Parathyroid adenoma (tissue), 2 donors: ENCODE results near the gene PSME2.

Experiments
- H2AFZ ChIP-seq: fragments of 300-600 bp; sonication (generic); one replicate; pipeline ENCODE4 v1.7.0; 2017; ENCODE audit warnings: antibody characterized with exemption, mild to moderate bottlenecking
- H3K27ac ChIP-seq: fragments of 300-600 bp; sonication (generic); one replicate; pipeline ENCODE4 v1.7.0; 2017
- H3K27me3 ChIP-seq: fragments of 300-600 bp; sonication (generic); one replicate; pipeline ENCODE4 v1.7.0; 2017; ENCODE audit warnings: low read length; ENCODE audit not compliant: control insufficient read depth, insufficient read depth
- H3K36me3 ChIP-seq: fragments of 300-600 bp; sonication (generic); one replicate; pipeline ENCODE4 v1.7.0; 2017; ENCODE audit warnings: low read length; ENCODE audit not compliant: control insufficient read depth, insufficient read depth
- H3K4me1 ChIP-seq: fragments of 300-600 bp; sonication (generic); one replicate; pipeline ENCODE4 v1.7.0; 2017; ENCODE audit warnings: control low read depth
- H3K4me2 ChIP-seq: fragments of 300-600 bp; sonication (generic); one replicate; pipeline ENCODE4 v1.7.0; 2017; ENCODE audit warnings: low read length
- H3K4me3 ChIP-seq: fragments of 300-600 bp; sonication (generic); one replicate; pipeline ENCODE4 v1.7.0; 2017; ENCODE audit warnings: low read depth, low read length
- H3K79me2 ChIP-seq: fragments of 300-600 bp; sonication (generic); one replicate; pipeline ENCODE4 v1.7.0; 2017; ENCODE audit warnings: control low read depth
- H3K9ac ChIP-seq: fragments of 300-600 bp; sonication (generic); one replicate; pipeline ENCODE4 v1.7.0; 2017; ENCODE audit warnings: mild to moderate bottlenecking
- H3K9me3 ChIP-seq: fragments of 300-600 bp; sonication (generic); one replicate; pipeline ENCODE4 v1.7.0; 2017; ENCODE audit warnings: low read length; ENCODE audit not compliant: control insufficient read depth
- TF ChIP-seq, protein P1 (sequence below): fragments of 300-600 bp; sonication (generic); IDR thresholded peaks from one replicate; pipeline ENCODE4 v1.7.0; 2017; ENCODE audit warnings: antibody characterized with exemption, mild to moderate bottlenecking
- donor health status: primary hyperparathyroidism.

PSME2 gene

DNA sequence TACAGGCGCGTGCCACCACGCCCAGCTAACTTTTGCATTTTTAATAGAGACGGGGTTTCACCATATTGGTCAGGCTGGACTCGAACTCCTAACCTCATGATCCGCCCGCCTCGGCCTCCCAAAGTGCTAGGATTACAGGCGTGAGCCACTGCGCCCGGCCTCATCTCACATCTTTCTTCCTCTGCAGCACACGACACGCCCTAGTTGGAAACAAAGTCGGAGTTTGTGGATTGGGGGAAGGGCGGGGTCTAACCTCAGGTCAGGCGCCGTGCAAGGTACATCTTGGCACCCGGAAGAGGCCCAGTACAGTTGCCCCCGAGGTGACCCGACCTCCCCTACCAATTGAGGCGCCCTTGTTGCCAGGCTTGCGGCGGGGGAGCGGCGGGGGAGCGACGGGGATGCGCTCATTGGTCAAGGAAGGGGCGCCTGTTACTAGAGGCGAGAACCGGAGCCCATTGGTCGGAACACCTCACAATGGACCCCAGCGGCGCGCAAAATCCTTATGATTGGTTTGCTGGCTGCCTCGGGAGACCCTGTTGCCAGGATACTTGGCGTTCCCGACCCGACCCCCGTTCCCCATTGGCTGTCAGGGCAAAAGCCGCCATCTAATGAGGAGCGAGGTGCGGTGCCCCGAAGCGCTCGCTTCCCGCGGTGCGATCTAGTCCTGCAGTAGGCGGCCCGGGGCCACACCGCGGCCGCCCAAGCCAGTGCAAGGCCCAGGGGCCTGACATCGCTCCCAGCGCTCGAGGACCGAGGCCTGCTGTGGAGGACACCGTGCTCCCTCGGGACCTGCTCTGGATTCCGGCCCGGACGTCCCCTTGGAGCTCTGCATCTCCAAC lies 25.2 kb upstream of the PSME2 start, which contains the start of gene REC8:
Gene REC8 (plus strand): TSS at position 659 of the 839 bp plus-strand sequence. CDS start 473 bp downstream, outside the sequence.
- no peak within 1 kb of the TSS for H3K4me3 ChIP-seq
- no peaks in the 10 kb centered on the region for H3K36me3 ChIP-seq
- H3K9ac ChIP-seq, result no peak within 1 kb of the TSS

DNA sequence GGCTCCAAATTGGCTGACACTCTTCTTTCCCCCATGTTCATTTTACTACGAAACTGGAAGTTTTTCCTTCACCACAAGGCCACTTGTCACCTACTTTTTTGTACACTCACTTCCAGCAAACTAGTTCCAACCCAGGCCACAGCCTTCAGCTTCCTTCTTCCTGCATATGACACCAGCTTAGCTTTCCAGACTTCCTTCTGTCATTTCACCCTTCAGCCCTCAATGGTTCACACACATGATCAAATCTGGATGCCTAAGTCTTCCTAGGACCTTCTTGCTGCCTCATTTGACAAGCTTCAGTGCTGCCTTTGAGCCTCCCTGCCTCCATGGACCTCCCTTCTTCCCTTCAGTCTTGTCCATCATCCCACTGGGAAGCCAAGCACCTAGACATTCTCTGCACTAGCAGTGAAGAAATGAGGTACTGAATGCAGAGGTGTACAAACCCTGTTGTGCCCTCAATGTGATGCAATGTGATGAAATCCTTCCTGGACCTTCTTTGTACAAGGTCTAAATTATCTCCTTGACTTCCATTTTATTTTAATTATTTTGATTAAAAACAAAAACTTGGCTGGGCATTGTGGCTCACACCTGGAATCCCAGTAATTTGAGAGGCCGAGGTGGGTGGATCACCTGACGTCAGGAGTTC lies 21.2 kb upstream of the PSME2 start:
- TF ChIP-seq, protein P1, sequence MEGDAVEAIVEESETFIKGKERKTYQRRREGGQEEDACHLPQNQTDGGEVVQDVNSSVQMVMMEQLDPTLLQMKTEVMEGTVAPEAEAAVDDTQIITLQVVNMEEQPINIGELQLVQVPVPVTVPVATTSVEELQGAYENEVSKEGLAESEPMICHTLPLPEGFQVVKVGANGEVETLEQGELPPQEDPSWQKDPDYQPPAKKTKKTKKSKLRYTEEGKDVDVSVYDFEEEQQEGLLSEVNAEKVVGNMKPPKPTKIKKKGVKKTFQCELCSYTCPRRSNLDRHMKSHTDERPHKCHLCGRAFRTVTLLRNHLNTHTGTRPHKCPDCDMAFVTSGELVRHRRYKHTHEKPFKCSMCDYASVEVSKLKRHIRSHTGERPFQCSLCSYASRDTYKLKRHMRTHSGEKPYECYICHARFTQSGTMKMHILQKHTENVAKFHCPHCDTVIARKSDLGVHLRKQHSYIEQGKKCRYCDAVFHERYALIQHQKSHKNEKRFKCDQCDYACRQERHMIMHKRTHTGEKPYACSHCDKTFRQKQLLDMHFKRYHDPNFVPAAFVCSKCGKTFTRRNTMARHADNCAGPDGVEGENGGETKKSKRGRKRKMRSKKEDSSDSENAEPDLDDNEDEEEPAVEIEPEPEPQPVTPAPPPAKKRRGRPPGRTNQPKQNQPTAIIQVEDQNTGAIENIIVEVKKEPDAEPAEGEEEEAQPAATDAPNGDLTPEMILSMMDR, result no peak
- Histone ChIP-seq H2AFZ (no peak overlapping the region), H3K27ac (no peak overlapping the region), H3K4me2 (no peak overlapping the region), H3K36me3 (no peaks in the 10 kb centered on the region), H3K4me1 (no peaks in the 10 kb centered on the region), H3K9me3 (no peaks in the 10 kb centered on the region), H3K9ac (no peak overlapping the region), H3K27me3 (no peaks in the 10 kb centered on the region), H3K79me2 (no peaks in the 10 kb centered on the region), H3K4me3 (no peak overlapping the region)

More for the DNA sequence above, 25.2 kb upstream of the PSME2 start, which contains the start of gene REC8:
- Histone ChIP-seq H3K9me3 (no peaks in the 10 kb centered on the region), H3K27me3 (no peaks in the 10 kb centered on the region), H3K27ac (no peak within 1 kb of the TSS), H3K4me1 (no peaks in the 10 kb centered on the region), H3K79me2 (no peaks in the 10 kb centered on the region), H3K4me2 (no peak within 1 kb of the TSS), H2AFZ (no peak within 1 kb of the TSS)
- TF ChIP-seq, protein P1, result no peak

DNA sequence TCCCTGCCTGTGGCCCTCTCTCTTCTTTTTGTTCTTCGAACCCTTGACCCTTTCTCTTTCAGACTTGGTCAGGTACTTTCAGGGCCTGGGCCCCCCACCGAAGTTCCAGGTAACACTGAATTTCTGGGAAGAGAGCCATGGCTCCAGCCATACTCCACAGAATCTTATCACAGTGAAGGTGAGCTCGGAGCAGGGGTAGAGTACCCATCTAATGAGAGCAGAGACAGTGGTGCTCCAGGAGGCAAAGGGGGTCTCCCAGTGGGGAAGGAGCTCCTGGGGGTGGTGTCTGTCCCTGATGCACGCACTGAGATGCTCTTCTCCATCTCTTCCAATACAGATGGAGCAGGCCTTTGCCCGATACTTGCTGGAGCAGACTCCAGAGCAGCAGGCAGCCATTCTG lies 19.4 kb upstream of the PSME2 start:
- Histone ChIP-seq H3K27ac (no peak overlapping the region), H3K4me1 (peaks cover 6% of the 10 kb centered on the region), H3K4me3 (no peak overlapping the region), H3K27me3 (no peaks in the 10 kb centered on the region), H3K79me2 (peaks cover 5% of the 10 kb centered on the region), H3K9ac (no peak overlapping the region), H3K9me3 (no peaks in the 10 kb centered on the region), H3K36me3 (no peaks in the 10 kb centered on the region), H3K4me2 (no peak overlapping the region), H2AFZ (no peak overlapping the region)
- TF ChIP-seq, protein P1, result no peak

DNA sequence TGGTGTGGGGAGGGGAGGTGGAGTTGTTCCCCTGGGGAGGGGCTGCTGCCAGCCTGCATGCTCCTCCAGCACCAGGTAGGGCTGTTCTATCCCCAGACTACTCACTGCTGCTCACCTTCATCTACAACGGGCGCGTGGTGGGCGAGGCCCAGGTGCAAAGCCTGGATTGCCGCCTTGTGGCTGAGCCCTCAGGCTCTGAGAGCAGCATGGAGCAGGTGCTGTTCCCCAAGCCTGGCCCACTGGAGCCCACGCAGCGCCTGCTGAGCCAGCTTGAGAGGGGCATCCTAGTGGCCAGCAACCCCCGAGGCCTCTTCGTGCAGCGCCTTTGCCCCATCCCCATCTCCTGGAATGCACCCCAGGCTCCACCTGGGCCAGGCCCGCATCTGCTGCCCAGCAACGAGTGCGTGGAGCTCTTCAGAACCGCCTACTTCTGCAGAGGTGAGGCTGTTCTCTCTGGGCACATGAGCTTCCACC lies 18.1 kb upstream of the PSME2 start:
- TF ChIP-seq, protein P1, result no peak
- no peaks in the 10 kb centered on the region for H3K27me3 ChIP-seq
- no peaks in the 10 kb centered on the region for H3K36me3 ChIP-seq
- H3K4me3 ChIP-seq, result no peak overlapping the region
- H3K27ac ChIP-seq, result no peak overlapping the region
- H2AFZ ChIP-seq, result no peak overlapping the region
- H3K4me1 ChIP-seq, result peaks cover 6% of the 10 kb centered on the region
- H3K4me2 ChIP-seq, result no peak overlapping the region
- peaks cover 5% of the 10 kb centered on the region for H3K79me2 ChIP-seq
- H3K9me3 ChIP-seq, result no peaks in the 10 kb centered on the region
- no peak overlapping the region for H3K9ac ChIP-seq
